DMS 273 (cell line): ENCODE data around the gene DDX24.

ENCODE experiments used
- DNase-seq: peaks from one replicate; lab custom pipeline; 2025; ENCODE audit not compliant: unreplicated experiment; lab: John Stamatoyannopoulos, UW

DDX24 gene

DNA sequence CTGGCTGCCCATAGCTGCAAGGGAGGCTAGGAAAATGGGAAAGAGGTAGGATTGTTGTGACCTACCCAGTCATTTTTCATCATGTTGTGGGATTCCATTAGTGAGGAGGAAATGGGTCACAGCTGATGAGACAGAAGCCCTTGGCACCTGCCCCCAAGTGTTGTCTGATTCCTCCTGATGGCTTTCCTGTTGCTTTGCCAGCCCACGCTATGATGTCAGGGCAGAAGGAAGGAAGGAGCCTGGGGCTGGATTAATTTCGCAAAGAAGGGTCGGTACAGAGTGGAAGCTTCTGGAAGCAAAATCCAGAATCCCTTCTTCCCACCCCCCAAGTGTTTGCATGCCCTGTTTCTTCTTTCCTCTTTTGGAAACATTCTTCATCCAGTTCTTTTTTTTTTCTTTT lies 46.1 kb downstream of the DDX24 start:
- DNase-seq = no peak

DNA sequence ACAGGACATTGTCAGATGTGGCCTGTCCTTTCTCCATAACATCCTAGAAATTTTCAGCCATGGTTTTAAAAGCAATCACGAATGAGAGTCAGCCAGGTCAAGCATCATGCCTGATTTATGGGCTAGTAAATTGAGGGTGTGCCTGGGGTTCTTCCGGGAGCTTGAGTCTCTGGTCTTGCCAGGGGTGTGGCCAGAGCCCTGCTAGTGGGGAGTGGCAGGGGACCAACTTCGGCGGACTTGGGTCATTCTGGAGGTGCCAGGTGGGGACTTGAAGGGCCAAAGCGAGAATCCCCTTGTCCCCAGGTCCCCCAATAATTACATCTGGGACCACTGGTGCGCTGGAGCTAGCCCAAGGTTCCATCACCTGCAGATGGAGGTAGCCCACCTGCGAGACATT lies 49.1 kb downstream of the DDX24 start:
- no peak for DNase-seq

DNA sequence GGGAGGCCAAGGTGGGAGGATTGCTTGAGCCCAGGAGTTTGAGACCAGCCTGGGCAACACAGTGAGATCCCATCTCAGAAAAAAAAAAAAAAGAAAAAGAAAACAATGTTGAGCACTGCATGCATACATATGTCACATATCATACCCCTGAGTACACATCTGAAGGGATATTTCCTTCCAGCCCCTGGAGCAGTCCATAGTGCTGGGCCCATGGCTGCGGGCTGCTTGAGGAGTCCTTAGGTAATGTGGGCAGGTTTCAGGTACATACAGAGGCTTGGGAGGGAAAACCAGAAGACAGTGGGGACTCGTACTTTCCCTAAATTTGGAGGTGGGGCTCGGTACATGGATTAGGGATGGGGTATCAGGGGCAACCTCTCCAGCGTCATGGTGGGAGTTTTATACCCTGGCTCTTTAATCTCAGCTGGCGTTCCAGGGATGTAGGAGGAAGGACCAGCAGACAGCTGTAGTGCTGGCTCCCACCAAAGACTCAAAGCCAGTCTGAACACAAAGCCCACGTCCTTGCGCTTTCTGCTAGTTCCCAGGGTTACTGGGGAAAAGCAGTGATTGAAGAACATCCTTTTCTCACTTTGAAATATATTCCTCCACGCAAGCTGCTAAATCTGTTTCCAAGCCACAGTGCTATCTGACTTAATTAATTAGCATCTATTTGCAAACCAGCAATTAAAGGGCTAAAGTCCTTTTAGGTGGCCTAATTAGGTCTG lies 49.7 kb downstream of the DDX24 start:
- no peak for DNase-seq

DNA sequence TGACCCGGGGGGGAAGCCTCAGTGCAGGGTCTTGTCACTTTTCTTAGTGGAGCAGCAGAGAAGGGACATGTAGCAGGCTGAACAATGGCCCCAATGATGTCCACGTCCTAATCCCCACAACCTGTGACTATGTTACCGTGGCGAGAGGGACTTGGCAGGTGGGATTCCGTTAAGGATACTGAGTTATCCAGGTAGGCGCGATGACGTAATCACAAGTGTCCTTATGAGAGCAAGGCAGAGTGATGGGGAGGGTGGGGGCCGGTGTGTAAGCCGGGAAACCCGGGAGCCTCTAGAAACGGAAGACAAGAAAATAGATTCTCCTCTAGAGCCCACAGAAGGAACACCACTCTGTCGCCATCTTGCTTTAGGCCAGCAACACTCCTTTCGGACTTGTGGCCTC lies 50.4 kb downstream of the DDX24 start:
- DNase-seq = no peak

DNA sequence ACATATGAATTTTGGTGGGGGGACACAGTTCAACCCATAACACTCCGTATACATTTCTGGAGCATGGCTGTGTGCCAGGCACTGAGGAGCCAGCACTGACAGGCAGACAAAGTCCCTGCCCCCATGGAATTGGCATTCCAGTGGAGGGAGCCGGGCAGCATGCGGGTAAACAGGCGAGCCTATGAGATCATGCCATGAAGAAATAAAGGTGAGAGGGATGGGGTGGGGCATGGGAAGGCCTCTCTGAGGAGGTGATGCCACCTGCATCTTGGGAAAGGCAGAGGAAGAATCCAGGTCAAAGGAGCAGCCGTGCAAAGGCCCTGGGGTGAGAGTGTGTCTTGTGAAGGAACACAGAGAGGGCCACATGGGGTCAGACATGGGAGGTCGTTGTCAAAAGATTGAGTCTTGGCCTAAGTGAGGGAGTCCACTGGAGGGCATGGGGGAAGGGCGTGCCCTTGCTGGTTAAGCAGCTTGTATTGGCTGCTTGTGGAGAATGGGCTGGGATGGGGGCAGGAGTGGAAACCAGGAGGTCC lies 51.3 kb downstream of the DDX24 start:
- DNase-seq = no peak

DNA sequence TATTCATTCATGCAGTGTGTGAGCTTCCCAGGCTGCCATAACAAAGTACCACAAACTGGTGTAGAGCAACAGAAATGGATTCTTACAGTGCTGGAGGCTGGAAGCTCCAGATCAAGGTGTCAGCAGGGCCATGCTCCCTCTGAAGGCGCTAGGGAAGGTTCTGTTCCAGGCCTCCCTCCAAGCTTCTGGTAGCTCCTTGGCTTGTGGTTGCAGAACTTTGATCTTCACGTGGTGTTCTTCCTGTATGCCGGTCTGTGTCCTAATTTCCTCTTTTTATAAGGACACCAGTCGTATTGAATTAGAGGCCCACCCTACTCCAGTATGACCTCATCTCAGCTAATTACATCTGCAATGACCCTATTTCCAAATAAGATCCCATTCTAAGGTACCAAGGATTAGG lies 51.7 kb downstream of the DDX24 start:
- no peak for DNase-seq

DNA sequence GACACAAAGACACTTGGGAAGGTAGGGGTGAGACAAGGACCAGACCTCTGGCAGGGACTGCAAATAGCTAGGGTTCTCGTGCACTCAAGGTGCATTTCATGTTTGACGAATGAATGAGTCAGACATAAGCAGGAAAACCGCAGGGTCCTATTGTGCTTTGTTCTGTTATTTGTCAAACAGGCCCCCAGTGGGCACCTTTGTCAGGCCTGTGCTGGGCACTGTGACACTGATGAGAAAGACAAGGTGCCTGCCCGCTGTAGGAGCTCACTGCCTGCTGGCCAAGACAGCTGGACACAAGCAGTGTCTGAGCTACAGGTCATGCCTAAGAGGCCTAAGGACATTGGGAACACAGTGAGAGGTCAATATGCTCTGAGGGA lies 52.6 kb downstream of the DDX24 start:
- no peak for DNase-seq

DNA sequence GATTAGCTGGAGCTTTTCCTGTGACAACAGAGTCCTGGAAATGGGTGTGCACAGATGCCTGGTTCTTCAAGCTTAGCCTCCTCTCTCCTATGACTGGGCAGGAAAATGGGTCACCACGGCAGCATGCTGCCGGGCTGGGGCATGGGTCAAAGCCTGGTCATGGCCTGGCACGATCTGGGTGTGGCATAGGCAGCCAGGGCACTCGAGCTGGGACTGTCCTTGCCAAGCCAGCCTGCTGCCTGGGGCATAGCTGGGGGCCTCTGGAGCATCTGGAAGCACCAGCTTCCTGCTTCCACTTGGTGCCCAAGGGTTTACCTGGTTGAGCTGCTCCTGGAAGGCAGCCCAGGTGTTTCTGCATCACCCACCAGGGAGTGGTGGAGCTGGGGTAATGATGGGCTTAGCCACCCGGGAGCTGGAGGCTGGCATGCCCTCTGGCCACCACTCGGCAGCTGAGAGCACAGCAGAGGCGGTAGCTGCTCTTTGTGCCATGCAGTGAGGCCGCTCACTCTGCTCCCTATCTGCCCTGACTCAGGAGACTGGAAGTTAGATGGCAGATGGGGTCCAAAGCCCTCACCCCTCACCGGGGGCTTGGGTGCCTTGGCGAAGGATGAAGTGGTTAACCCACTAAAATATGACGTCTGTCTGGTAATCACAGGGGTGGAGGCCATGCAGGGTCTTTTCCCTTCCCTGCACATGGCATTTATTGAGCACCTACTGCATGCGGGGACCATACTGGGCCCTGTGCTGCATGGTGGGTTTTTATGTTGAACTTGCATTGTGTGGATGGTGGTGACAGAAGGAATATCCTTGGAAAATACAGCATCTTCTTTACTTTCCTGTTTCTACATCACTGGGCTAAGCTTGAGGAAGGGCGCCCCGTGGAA lies 53.2 kb downstream of the DDX24 start:
- no peak for DNase-seq

DNA sequence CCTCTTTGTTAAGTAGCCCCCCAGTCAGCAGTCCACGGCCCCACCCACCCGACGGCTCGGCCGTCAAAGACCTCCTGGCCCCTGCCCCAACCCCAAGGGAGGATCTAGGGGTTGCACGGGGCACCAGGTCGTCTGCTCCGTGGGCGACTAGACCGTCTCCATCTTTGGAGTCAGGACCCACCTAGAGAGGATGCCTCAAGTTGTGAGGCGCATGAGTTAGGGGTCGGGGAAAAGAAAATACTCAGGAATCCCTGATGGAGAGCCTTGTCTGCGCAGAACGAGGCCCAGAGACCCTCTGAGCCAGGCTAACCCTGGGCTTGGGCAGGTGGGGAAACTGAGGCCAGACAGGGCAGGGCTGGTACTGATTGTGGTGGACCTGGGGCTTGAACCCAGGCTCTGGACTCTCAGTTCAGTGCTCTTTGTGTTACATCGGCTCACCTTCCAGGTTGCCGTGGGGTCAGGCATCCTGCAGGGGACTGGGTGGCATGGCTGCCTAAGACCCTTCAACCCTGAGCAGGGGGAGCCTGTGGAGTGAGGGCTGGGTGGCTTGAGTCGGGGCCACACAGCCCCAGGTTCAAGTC lies 54.0 kb downstream of the DDX24 start:
- no peak for DNase-seq

DNA sequence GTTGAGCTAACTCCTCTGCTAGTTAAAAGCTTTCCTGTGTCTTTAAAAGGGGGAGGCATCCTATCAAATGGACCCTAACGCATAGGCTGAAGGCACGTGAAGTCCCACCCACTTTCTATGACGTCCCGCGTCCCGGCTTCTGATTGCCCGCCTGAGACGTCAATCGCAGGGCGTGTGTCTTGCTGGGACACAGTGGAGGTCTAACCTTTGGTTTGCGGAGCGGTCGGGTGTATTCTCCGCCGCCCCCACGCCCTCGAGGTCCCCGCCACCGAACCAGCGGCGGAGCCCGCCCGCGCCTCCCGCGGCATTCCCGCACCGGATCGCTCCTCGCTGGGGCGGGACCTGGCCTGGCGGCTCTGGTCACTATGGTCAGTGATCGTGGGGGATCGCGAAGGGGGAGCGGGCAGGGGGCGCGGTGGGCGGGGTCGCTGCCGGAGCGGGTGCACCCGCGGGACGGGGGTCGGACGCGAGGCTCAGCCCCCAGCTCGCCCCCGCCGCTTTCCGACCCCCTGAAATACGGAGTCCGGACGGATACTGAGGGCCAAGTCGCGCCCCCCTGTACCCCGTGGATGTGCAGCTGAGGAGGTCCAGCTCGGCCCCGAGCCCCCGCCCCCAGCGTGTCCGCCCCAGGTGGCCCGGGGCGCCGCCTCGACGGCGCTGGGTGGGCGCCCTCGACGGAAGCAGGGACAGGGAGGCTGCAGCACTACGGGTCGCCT lies 54.7 kb downstream of the DDX24 start, which contains the start of gene OTUB2:
OTUB2 (plus strand) TSS at position 168 of the 716 bp plus-strand sequence; CDS start at position 366, 198 bp downstream.
- DNase-seq = peak; percentile 99

DNA sequence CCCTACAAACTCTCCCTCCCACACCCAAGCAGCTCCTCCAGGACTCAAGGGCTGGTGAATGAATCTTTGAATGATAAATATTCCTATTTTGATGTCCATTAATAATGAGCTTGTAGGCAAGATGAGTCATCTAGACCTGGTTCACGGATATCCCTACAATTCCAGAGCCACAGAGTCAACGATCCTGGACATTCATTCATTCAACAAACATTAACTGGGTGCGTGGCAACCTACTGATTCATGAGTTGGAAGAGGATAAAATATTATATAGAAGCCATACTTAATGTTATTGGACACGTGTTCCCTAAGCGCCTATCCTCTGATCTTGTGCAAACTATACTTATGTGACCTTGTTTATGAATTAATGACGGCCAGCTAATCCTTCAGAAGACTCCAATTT lies 55.3 kb downstream of the DDX24 start:
- DNase-seq = no peak

DNA sequence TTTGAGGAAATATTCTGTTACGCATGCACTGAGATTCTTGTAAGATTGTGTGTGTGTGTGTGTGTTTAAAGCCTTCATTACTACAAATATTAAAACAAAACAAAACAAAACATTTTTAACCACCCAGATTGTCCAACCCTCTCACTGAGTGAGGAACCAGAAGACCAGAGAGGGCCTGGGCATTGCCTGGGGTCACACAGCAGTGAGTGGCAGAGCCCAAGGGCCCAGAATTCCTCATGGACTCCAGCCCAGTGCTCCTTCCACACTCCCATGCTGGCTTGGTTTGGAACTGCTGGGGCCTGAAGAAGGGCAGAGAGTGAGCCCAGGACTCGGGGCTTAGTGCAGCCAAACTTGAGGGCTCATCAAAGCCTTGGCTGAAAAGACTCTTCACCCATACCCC lies 56.5 kb downstream of the DDX24 start:
- no peak for DNase-seq

DNA sequence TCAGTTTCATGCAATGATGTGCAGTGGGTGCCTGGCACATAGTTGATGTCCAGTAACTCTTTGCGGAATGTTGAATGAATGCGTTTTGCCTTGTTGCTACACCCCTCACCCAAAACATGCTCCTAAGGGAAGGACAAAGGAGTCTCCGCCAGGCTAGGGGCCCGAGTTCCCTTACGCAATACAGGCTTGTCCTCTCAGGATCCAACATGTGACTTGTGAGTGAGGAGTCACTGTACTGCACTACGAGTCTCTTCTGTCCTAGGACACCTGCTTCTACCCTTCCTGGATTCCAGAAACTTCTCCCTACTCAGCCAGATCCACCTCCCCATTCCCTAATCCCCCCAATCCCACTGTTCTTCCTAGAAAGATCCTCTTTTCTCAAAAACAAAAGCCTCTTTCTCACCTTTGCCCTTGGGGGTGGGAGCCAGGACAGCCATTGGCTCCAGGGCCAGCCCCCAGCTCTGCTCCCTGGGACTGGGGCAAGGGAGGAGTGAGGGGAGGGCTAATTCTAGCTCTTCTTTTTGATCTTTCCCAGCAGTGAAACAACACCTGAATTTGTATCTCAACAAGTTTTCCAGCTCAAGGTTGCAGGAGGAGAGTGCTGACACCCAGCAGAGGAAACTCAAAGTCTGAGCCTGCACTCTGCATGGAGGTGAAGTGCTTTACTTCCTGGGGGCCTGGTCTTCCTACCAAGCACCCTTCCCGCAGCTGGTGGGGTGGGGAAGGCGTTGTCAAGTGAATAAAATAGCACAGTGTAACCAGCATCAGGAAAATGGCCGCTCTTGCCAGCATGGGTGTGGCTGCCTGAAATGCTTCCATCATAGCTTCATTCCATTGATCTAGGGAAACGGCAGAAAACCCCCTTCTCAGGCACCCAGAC lies 58.2 kb downstream of the DDX24 start:
- no peak for DNase-seq

DNA sequence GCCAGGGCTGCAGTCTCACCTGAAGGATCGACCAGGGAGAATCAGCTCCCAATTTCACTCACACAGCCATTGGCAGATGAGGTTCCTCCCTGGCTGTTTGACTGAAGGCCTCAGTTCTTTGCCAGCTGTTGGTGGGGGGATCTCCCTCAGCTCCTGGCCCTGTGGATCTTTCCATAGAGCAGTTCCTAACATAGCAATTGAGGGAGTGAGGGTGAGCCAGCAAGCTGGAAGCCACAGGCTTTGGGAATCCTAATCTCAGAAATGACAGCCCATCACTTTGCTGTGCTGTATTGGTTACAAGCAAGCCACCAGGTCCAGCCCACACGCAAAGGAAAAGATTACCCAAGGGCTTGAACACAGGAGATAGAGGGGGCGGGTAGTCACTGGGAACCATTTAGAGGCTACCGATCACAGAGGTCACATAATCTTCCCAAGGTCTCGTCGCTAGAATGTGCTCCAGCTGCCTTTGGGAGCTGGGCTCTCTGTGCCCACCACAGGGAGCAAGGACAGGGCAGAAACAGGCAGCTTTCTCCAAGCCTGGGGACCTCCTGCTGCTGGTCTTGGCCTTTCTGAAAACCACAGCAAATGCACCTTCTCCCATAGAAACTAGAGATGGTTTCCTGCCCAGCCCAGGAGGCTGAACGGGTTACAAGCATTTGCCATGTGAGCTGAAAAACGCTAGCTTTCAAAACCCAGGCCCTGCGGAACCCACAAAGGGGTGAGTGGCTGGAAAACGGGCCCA lies 59.4 kb downstream of the DDX24 start:
- DNase-seq = no peak

DNA sequence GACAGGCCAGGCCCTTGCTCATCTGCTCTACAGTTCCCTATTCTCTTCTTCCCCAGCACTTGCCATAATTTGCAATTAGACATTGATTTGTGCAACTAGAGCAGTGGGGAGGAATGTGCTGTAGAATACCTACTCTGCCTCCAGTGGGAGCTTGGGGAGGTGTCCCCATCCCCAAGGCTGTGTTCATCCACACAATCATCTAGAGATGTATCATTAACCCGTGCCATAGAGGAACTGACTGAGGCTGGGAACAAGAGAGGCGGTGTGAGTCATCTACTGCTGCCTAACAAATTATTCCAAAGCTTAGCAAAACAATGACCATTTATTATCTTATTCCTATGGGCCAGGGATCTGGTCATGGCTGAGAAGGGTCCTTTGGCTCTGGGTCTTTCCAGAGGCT lies 60.0 kb downstream of the DDX24 start:
- no peak for DNase-seq

DNA sequence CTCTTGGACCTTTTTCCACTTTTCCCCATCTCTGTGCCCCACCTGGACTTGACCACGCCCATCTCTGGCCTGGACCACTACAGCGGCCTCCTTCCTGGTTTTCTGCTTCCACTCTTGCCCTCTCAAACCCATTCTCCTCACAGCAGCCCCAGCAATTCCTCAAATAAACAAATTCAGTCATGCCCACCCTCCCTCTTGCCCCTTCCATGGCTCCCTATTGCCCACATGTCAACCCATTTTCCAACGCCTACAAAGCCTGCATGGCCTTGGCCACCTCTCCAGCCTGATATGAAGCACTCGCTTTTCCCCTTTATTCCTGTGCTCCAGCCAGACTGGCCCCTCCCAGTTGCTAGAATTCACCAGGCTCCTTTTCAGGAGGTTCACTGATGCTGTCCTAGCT lies 60.7 kb downstream of the DDX24 start:
- no peak for DNase-seq

DNA sequence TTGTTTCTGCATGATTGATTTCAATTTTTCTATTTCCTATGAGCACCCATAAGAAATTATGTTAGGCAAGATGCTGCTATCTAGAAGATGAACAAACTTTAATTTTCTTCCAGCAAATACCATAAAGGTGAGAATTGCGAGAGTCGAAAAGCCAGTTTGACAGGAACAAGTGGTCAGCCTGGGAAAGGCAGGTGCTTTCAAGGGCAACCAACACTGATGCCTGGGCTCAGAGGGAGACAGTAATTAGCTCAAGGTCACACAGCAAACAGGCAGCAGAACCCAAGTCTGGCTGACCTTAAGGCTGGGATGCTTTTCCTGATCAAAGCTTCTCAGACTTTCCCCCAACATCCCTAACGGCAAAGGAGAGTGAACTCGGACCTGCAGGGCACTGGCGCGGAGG lies 61.7 kb downstream of the DDX24 start:
- DNase-seq = no peak

DNA sequence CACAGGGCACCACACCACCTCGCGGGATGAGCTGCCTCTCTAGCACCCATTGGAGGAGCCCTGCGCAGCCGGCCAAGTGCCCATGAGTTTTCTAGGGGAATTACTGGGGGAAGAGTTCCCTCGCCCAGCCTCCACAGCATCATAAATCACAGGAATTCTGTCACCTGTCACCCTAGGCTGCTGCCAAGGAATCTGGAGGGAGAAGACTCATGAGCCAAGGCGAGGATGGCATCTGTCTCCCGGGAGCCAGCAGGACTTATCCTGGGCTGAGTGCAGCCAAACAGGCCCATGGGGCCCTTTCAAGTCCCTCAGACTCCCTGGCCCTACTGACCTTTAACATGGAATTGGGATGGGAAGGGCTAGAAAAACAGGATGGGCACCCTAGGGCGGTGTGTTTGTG lies 62.7 kb downstream of the DDX24 start:
- no peak for DNase-seq

DNA sequence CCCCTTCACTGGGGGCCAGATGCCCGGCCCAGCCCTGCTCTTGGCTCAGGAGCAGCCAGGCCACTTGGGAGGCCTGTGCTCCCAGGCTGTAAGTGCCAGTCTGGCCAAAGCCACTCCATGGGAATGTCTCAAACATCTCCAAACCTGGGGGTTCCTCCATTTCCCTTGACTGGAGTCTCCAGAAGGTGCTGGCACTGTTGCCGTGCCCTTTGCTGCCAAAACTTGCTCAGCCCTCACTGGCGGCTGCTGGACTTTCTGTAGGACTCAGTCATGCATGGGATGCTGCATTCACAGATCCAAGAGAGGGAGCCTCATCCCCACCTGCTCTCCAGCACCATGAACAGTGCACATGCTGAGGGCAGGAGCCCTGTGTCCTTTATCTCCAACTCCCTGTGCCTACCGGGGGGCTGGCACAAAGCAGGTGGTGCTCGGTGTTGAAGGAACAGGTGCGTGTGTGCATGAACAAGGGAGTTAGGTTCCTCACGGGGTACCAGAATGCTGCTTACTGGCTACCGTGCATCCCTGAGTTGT lies 64.5 kb downstream of the DDX24 start:
- no peak for DNase-seq
